Central memory CD8-positive, alpha-beta T cell (primary cell): ENCODE results near the gene PTRH1.

Source experiments
- ATAC-seq: fragments of 150-1000 bp; cut with Tn5 transposase; replicated peaks from 2 replicates; pipeline ENCODE4 v1.10.0; 2022; ENCODE audit warnings: mild to moderate bottlenecking, moderate FRiP score, moderate number of reproducible peaks; ENCODE audit not compliant: poor library complexity, severe bottlenecking; ENCODE audit errors: extremely low read depth
- DNase-seq, 2 donors: peaks; one replicate each; pipeline ENCODE4 v3.0.0; 2021; ENCODE audit warnings: low spot score in 2 of 2
- H3K27ac Mint-ChIP-seq: one replicate; pipeline ENCODE4 v1.8.0; 2022; ENCODE audit warnings: low read depth, mild to moderate bottlenecking, moderate library complexity, mixed read lengths
- H3K27me3 Mint-ChIP-seq: one replicate; pipeline ENCODE4 v1.8.0; 2022; ENCODE audit warnings: mixed read lengths
- H3K36me3 Mint-ChIP-seq: one replicate; pipeline ENCODE4 v1.8.0; 2022; ENCODE audit warnings: mild to moderate bottlenecking, moderate library complexity, mixed read lengths; ENCODE audit not compliant: insufficient read depth
- H3K4me1 Mint-ChIP-seq: one replicate; pipeline ENCODE4 v1.8.0; 2022; ENCODE audit warnings: mixed read lengths
- H3K4me3 Mint-ChIP-seq: one replicate; pipeline ENCODE4 v1.8.0; 2022; ENCODE audit warnings: mild to moderate bottlenecking, moderate library complexity, mixed read lengths
- H3K9me3 Mint-ChIP-seq: one replicate; pipeline ENCODE4 v1.8.0; 2022; ENCODE audit warnings: mixed read lengths

Gene PTRH1

GRCh38 chr9:127734747-127735529, 19.5 kb upstream of the PTRH1 start, which contains the start of gene TOR2A:
TOR2A (minus strand) TSS chr9:127735294; CDS start chr9:127735270, 24 bp downstream.
- Mint-ChIP-seq H3K9me3 (no peaks in the 10 kb centered on the region), H3K36me3 (peaks cover 24% of the 10 kb centered on the region), H3K4me1 (peaks cover 8% of the 10 kb centered on the region), H3K4me3 (peak within 1 kb of the TSS; percentile 77), H3K27me3 (no peaks in the 10 kb centered on the region), H3K27ac (peak within 1 kb of the TSS; percentile 98)
- ATAC-seq (peak; percentile 83), DNase-seq (peak; percentile 99)

GRCh38 chr9:127734247-127734746, 18.8 kb upstream of the PTRH1 start:
- H3K36me3 Mint-ChIP-seq, result peaks cover 20% of the 10 kb centered on the region
- H3K9me3 Mint-ChIP-seq, result no peaks in the 10 kb centered on the region
- no peak for ATAC-seq
- H3K27ac Mint-ChIP-seq, result peak overlapping the region; percentile 68
- peak overlapping the region; percentile 77 for H3K4me3 Mint-ChIP-seq
- no peak for DNase-seq
- H3K4me1 Mint-ChIP-seq, result peaks cover 8% of the 10 kb centered on the region
- no peaks in the 10 kb centered on the region for H3K27me3 Mint-ChIP-seq

GRCh38 chr9:127733614-127734013, 18.2 kb upstream of the PTRH1 start:
- H3K36me3 Mint-ChIP-seq, result peaks cover 16% of the 10 kb centered on the region
- no peaks in the 10 kb centered on the region for H3K27me3 Mint-ChIP-seq
- peaks cover 8% of the 10 kb centered on the region for H3K4me1 Mint-ChIP-seq
- peak overlapping the region; percentile 77 for H3K4me3 Mint-ChIP-seq
- H3K9me3 Mint-ChIP-seq, result no peaks in the 10 kb centered on the region
- H3K27ac Mint-ChIP-seq, result peak overlapping the region; percentile 68
- no peak for ATAC-seq
- DNase-seq, result no peak

GRCh38 chr9:127732444-127732843, 17.0 kb upstream of the PTRH1 start:
- Mint-ChIP-seq H3K4me3 (no peak overlapping the region), H3K27ac (no peak overlapping the region), H3K36me3 (peaks cover 11% of the 10 kb centered on the region), H3K27me3 (no peaks in the 10 kb centered on the region), H3K4me1 (peaks cover 8% of the 10 kb centered on the region), H3K9me3 (no peaks in the 10 kb centered on the region)
- ATAC-seq (no peak), DNase-seq (no peak)

- Mint-ChIP-seq H3K27me3 (no peaks in the 10 kb centered on the region), H3K27ac (no peak overlapping the region), H3K36me3 (peaks cover 13% of the 10 kb centered on the region), H3K4me1 (peaks cover 8% of the 10 kb centered on the region), H3K4me3 (no peak overlapping the region), H3K9me3 (no peaks in the 10 kb centered on the region)
- ATAC-seq, result no peak
- DNase-seq, result no peak
Measured at GRCh38 chr9:127731938-127732337, 16.5 kb upstream of the PTRH1 start.

GRCh38 chr9:127730799-127731410, 15.4 kb upstream of the PTRH1 start:
- Mint-ChIP-seq H3K36me3 (peaks cover 12% of the 10 kb centered on the region), H3K4me1 (peaks cover 8% of the 10 kb centered on the region), H3K4me3 (no peak overlapping the region), H3K9me3 (no peaks in the 10 kb centered on the region), H3K27ac (no peak overlapping the region), H3K27me3 (no peaks in the 10 kb centered on the region)
- no peak for ATAC-seq
- no peak for DNase-seq

- H3K27me3 Mint-ChIP-seq, result no peaks in the 10 kb centered on the region
- peak overlapping the region; percentile 29 for H3K27ac Mint-ChIP-seq
- H3K36me3 Mint-ChIP-seq, result peaks cover 11% of the 10 kb centered on the region
- DNase-seq, result no peak
- H3K4me1 Mint-ChIP-seq, result peaks cover 8% of the 10 kb centered on the region
- ATAC-seq, result no peak
- no peaks in the 10 kb centered on the region for H3K9me3 Mint-ChIP-seq
- H3K4me3 Mint-ChIP-seq, result no peak overlapping the region
Measured at GRCh38 chr9:127730262-127730661, 14.8 kb upstream of the PTRH1 start.

GRCh38 chr9:127729522-127730256, 14.2 kb upstream of the PTRH1 start:
- Mint-ChIP-seq H3K36me3 (peaks cover 10% of the 10 kb centered on the region), H3K9me3 (no peaks in the 10 kb centered on the region), H3K4me3 (no peak overlapping the region), H3K27me3 (no peaks in the 10 kb centered on the region), H3K4me1 (peaks cover 8% of the 10 kb centered on the region), H3K27ac (peak overlapping the region; percentile 29)
- no peak for ATAC-seq
- no peak for DNase-seq

- H3K9me3 Mint-ChIP-seq, result no peaks in the 10 kb centered on the region
- H3K36me3 Mint-ChIP-seq, result peaks cover 10% of the 10 kb centered on the region
- H3K27ac Mint-ChIP-seq, result no peak overlapping the region
- ATAC-seq (no peak), DNase-seq (no peak)
- H3K27me3 Mint-ChIP-seq, result no peaks in the 10 kb centered on the region
- H3K4me1 Mint-ChIP-seq, result peaks cover 4% of the 10 kb centered on the region
- H3K4me3 Mint-ChIP-seq, result no peak overlapping the region
Measured at GRCh38 chr9:127728808-127729207, 13.3 kb upstream of the PTRH1 start.

- H3K36me3 Mint-ChIP-seq, result peaks cover 8% of the 10 kb centered on the region
- no peaks in the 10 kb centered on the region for H3K4me1 Mint-ChIP-seq
- H3K9me3 Mint-ChIP-seq, result no peaks in the 10 kb centered on the region
- no peaks in the 10 kb centered on the region for H3K27me3 Mint-ChIP-seq
- no peak overlapping the region for H3K27ac Mint-ChIP-seq
- no peak overlapping the region for H3K4me3 Mint-ChIP-seq
- ATAC-seq (no peak), DNase-seq (no peak)
Measured at GRCh38 chr9:127726871-127727270, 11.4 kb upstream of the PTRH1 start.

GRCh38 chr9:127724012-127724411, 8.5 kb upstream of the PTRH1 start:
- no peak overlapping the region for H3K4me3 Mint-ChIP-seq
- H3K27me3 Mint-ChIP-seq, result no peaks in the 10 kb centered on the region
- H3K4me1 Mint-ChIP-seq, result peaks cover 27% of the 10 kb centered on the region
- DNase-seq, result no peak
- H3K36me3 Mint-ChIP-seq, result peaks cover 13% of the 10 kb centered on the region
- no peak overlapping the region for H3K27ac Mint-ChIP-seq
- no peaks in the 10 kb centered on the region for H3K9me3 Mint-ChIP-seq
- ATAC-seq, result no peak

GRCh38 chr9:127723444-127723843, 8.0 kb upstream of the PTRH1 start:
- Mint-ChIP-seq H3K4me1 (peaks cover 27% of the 10 kb centered on the region), H3K27me3 (no peaks in the 10 kb centered on the region), H3K4me3 (peak overlapping the region; percentile 18), H3K9me3 (no peaks in the 10 kb centered on the region), H3K36me3 (peaks cover 13% of the 10 kb centered on the region), H3K27ac (no peak overlapping the region)
- ATAC-seq (no peak), DNase-seq (no peak)
